Smooth muscle cell (in vitro differentiated cells): ENCODE data around the gene SLC12A9. TPM values are rescaled to one million over a fixed set of nuclear protein-coding genes. Genes with fewer than 3 reads are reported as not detected.

Experiments used
- DNase-seq: peaks from one replicate; lab custom pipeline; 2025; ENCODE audit not compliant: unreplicated experiment; lab: John Stamatoyannopoulos, UW
- H2AFZ ChIP-seq: fragments of 200-600 bp; sonication (generic); 2 replicates; pipeline ENCODE4 v1.6.0; 2016; ENCODE audit warnings: antibody characterized with exemption, low read depth, mild to moderate bottlenecking
- H3F3A ChIP-seq: fragments of 200-600 bp; sonication (generic); 2 replicates; pipeline ENCODE4 v1.6.0; 2017; ENCODE audit warnings: antibody characterized with exemption, low read depth
- H3K27ac ChIP-seq: fragments of 200-600 bp; sonication (generic); 2 replicates; pipeline ENCODE4 v1.5.1; 2016; ENCODE audit warnings: low read depth, mild to moderate bottlenecking
- H3K27me3 ChIP-seq: fragments of 200-600 bp; sonication (generic); 2 replicates; pipeline ENCODE4 v1.6.1; 2016; ENCODE audit warnings: low read depth, mild to moderate bottlenecking
- H3K36me3 ChIP-seq: fragments of 200-600 bp; sonication (generic); 2 replicates; pipeline ENCODE4 v1.5.1; 2016; ENCODE audit warnings: low read depth
- H3K4me1 ChIP-seq: fragments of 200-600 bp; sonication (generic); 2 replicates; pipeline ENCODE4 v1.5.1; 2016; ENCODE audit warnings: low read depth
- H3K4me2 ChIP-seq: fragments of 200-600 bp; sonication (generic); 2 replicates; pipeline ENCODE4 v1.6.0; 2016; ENCODE audit warnings: mild to moderate bottlenecking
- H3K4me3 ChIP-seq: fragments of 200-600 bp; sonication (generic); 2 replicates; pipeline ENCODE4 v1.5.1; 2016; ENCODE audit warnings: mild to moderate bottlenecking
- H3K79me2 ChIP-seq: fragments of 200-600 bp; sonication (generic); 2 replicates; pipeline ENCODE4 v1.6.0; 2016; ENCODE audit warnings: low read depth, mild to moderate bottlenecking
- H3K9ac ChIP-seq: fragments of 200-600 bp; sonication (generic); 2 replicates; pipeline ENCODE4 v1.6.0; 2016; ENCODE audit warnings: low read depth
- H3K9me3 ChIP-seq: fragments of 200-600 bp; sonication (generic); replicated peaks from 2 replicates; pipeline ENCODE4 v1.5.1; 2016; ENCODE audit warnings: low read depth
- H4K20me1 ChIP-seq: fragments of 200-600 bp; sonication (generic); 2 replicates; pipeline ENCODE4 v1.6.0; 2016; ENCODE audit warnings: low read depth
- CTCF ChIP-seq: fragments of 200-600 bp; sonication (generic); IDR thresholded peaks from 2 replicates; pipeline ENCODE4 v1.5.1; 2017; ENCODE audit warnings: borderline replicate concordance, mild to moderate bottlenecking, antibody characterized with exemption; ENCODE audit not compliant: insufficient read depth, poor library complexity, severe bottlenecking
- WGBS: methylation state at CpG from one replicate; pipeline ENCODE4 v1.1.7; 2016; ENCODE audit warnings: low lambda C conversion rate; 5-methylcytosine and 5-hydroxymethylcytosine counted together
- polyA plus RNA-seq: library from polyadenylated mRNA; unstranded; fragments of >200 nt; fragmentation: Nextera tagmentation; extraction: Ambion mirVana; gene quantifications from 2 replicates; pipeline ENCODE4 v1.2.1, GENCODE V29; 2016
- total RNA-seq: library from RNA; depleted of rRNA; stranded (reverse); fragments of >200 nt; gene quantifications from 2 replicates; pipeline ENCODE4 v1.2.3, GENCODE V29; 2014

Gene SLC12A9
- total and polyA plus RNA-seq, 2 experiments from 2014 or later: 8.9 to 12.1 TPM

- DNase-seq: no peak
- peaks cover 28% of the 10 kb centered on the region for H3K79me2 ChIP-seq
- H3K27me3 ChIP-seq: no peaks in the 10 kb centered on the region
- no peak for TF ChIP-seq CTCF
- H3K27ac ChIP-seq: no peak overlapping the region
- H3F3A ChIP-seq: no peaks in the 10 kb centered on the region
- no peaks in the 10 kb centered on the region for H3K9me3 ChIP-seq
- peaks cover 4% of the 10 kb centered on the region for H3K4me1 ChIP-seq
- WGBS: 96% methylated on average over 35 of the region's 43 CpGs
- H3K36me3 ChIP-seq: no peaks in the 10 kb centered on the region
- no peak overlapping the region for H2AFZ ChIP-seq
- H3K9ac ChIP-seq: no peak overlapping the region
- H3K4me3 ChIP-seq: no peak overlapping the region
- H3K4me2 ChIP-seq: no peak overlapping the region
- H4K20me1 ChIP-seq: peaks cover 45% of the 10 kb centered on the region
These were observed 30.0 kb upstream of the SLC12A9 start for GRCh38 chr7:100822236-100823139.

DNA sequence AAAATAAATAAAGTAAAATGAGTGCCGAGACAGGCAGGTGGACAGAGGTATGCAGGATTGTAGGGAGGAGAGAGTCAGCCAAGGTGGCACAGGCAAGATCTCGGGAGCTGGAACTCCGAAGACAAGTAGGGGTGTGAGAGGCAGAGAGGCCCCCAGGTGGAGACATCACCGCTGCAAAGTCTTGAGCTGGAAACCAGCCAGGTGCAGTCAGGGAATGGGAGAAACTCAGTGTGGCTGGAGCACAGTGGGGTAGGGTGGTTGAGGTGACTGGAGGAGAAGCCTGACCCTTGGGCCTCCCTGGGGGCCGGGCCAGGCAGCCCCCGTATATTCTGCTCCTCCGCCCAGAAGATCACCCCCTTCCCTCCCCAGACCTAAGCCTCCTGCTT lies 29.4 kb upstream of the SLC12A9 start:
- Histone ChIP-seq H4K20me1 (peaks cover 45% of the 10 kb centered on the region), H3K27ac (no peak overlapping the region), H2AFZ (no peak overlapping the region), H3K4me1 (peaks cover 4% of the 10 kb centered on the region), H3F3A (no peaks in the 10 kb centered on the region), H3K9me3 (no peaks in the 10 kb centered on the region), H3K27me3 (no peaks in the 10 kb centered on the region), H3K9ac (no peak overlapping the region), H3K4me3 (no peak overlapping the region), H3K4me2 (no peak overlapping the region), H3K79me2 (peaks cover 28% of the 10 kb centered on the region), H3K36me3 (no peaks in the 10 kb centered on the region)
- DNase-seq: no peak
- 90% methylated on average over 6 of the region's 7 CpGs for WGBS
- no peak for TF ChIP-seq CTCF

DNA sequence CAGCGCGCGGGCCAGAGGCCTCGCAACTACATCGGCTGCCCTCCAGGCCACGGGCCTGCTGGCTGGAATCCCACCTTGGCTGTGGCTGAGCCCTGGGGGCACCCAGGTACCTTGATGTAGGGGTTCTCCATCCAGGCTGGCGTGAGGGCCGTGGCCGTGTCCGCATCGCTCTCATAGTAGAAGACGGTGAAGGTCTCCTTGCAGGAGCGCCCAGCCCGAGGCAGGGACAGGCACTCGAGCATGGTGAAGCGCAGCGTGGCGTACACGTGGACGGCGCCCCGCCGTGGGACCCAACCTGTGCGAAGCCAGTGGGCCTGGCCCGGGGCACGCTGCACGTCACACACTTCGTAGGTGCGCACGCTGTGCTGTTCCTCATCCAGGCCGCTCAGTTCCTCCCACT lies 29.0 kb upstream of the SLC12A9 start:
- Histone ChIP-seq H3K4me2 (no peak overlapping the region), H3K4me1 (peaks cover 4% of the 10 kb centered on the region), H4K20me1 (peaks cover 45% of the 10 kb centered on the region), H3K79me2 (peaks cover 28% of the 10 kb centered on the region), H3K9ac (no peak overlapping the region), H3K9me3 (no peaks in the 10 kb centered on the region), H3K36me3 (no peaks in the 10 kb centered on the region), H3F3A (no peaks in the 10 kb centered on the region), H3K27me3 (no peaks in the 10 kb centered on the region), H3K27ac (no peak overlapping the region), H2AFZ (no peak overlapping the region), H3K4me3 (no peak overlapping the region)
- DNase-seq: no peak
- 99% methylated on average over 31 of the region's 31 CpGs for WGBS
- TF ChIP-seq CTCF: no peak
